ENCODE data around the gene ARHGEF39.

- TF ChIP-seq TEAD4 (IDR thresholded peaks at IDR 0.05; ENCODE audit: low read length) (no peak), TEAD4 (CRISPR knock-in tag; IDR thresholded peaks at IDR 0.05; ENCODE audit: borderline replicate concordance) (no peak), CTCF (IDR thresholded peaks at IDR 0.05 in 2 of 3, conservative IDR thresholded peaks at IDR 0.05 in 1 of 3; ENCODE audit: insufficient read depth in 2 of 3, low read depth in 1 of 3, low read length in 3 of 3) (no peak), ZNF830 (CRISPR knock-in tag; IDR thresholded peaks at IDR 0.05) (no peak), IRF2 (CRISPR knock-in tag; IDR thresholded peaks at IDR 0.05) (no peak), HNRNPK (IDR thresholded peaks at IDR 0.05; ENCODE audit: low read depth, low read length, poor library complexity, severe bottlenecking) (no peak), STAG1 (CRISPR knock-in tag; IDR thresholded peaks at IDR 0.05; ENCODE audit: borderline replicate concordance) (no peak)
- TF ChIP-seq, protein P1, sequence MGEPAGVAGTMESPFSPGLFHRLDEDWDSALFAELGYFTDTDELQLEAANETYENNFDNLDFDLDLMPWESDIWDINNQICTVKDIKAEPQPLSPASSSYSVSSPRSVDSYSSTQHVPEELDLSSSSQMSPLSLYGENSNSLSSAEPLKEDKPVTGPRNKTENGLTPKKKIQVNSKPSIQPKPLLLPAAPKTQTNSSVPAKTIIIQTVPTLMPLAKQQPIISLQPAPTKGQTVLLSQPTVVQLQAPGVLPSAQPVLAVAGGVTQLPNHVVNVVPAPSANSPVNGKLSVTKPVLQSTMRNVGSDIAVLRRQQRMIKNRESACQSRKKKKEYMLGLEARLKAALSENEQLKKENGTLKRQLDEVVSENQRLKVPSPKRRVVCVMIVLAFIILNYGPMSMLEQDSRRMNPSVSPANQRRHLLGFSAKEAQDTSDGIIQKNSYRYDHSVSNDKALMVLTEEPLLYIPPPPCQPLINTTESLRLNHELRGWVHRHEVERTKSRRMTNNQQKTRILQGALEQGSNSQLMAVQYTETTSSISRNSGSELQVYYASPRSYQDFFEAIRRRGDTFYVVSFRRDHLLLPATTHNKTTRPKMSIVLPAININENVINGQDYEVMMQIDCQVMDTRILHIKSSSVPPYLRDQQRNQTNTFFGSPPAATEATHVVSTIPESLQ (CRISPR knock-in tag; IDR thresholded peaks at IDR 0.05) = no peak
- TF ChIP-seq, protein P2, sequence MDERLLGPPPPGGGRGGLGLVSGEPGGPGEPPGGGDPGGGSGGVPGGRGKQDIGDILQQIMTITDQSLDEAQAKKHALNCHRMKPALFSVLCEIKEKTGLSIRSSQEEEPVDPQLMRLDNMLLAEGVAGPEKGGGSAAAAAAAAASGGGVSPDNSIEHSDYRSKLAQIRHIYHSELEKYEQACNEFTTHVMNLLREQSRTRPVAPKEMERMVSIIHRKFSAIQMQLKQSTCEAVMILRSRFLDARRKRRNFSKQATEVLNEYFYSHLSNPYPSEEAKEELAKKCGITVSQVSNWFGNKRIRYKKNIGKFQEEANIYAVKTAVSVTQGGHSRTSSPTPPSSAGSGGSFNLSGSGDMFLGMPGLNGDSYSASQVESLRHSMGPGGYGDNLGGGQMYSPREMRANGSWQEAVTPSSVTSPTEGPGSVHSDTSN (CRISPR knock-in tag; IDR thresholded peaks at IDR 0.05; ENCODE audit: low read depth) = no peak
- TF ChIP-seq, protein P2 (tag; conservative IDR thresholded peaks at IDR 0.05; ENCODE audit: low read depth) = no peak
Observed at GRCh38 chr9:35650341-35651158, 14.4 kb downstream of the ARHGEF39 start, which contains the start of gene SIT1.
